CD4-positive, alpha-beta T cell treated with Interferon gamma for 1 hour (primary cell): ENCODE results near the gene PHAF1.
A peak's percentile ranks its signal among the peaks of the same experiment; 100 is the strongest.

Experiments used
- DNase-seq: peaks from one replicate; pipeline ENCODE4 v3.0.0-alpha.2; 2020

Gene PHAF1

GRCh38 chr16:67109407-67110135, at the start of gene PHAF1:
TSS of gene PHAF1 (plus strand) at chr16:67109941. CDS start at chr16:67110176, 235 bp downstream.
- peak; percentile 91 for DNase-seq

DNA sequence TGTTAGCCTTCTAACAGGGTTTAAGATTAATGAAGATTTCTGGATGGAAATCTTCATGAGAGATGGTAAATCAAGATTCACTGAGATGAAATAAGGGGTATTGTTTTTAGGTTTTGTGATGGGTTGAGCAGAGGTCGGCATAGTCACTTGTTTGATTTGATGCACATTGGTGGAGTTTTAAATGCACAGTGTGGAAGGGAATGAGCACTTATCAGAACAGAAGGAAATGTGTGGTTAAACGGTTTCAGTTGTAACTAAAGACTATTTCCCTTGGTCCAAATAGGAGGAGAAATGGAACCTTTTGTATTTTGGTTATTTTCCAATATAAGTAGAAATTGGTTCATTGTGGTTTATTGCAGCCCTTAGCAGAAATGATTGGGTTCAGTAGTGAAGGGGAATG, 46.7 kb upstream of the PHAF1 start:
- no peak for DNase-seq

DNA sequence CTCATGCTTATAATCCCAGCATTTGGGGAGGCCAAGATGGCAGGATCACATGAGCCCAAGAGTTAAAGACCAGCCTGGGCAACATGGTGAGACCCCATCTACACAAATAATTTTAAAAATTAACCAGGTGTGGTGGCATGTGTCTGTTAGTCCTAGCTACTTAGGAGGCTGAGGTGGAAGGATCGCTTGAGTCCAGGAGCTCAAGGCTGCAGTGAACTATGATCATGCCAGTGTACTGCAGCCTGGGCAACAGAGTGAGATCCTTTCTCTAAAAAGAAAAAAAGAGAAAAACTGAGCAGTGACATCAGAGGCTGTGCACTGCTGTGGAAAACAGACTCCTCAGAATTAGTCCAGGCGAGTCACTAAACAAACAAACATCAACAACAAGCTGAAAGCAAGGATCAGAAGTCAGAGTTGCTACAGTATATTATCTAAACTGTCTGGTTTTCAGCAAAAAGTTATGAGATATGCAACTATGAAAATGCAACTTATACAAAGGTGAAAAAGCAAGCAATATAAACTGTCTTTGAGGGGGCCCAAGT, 41.5 kb upstream of the PHAF1 start:
- no peak for DNase-seq

DNA sequence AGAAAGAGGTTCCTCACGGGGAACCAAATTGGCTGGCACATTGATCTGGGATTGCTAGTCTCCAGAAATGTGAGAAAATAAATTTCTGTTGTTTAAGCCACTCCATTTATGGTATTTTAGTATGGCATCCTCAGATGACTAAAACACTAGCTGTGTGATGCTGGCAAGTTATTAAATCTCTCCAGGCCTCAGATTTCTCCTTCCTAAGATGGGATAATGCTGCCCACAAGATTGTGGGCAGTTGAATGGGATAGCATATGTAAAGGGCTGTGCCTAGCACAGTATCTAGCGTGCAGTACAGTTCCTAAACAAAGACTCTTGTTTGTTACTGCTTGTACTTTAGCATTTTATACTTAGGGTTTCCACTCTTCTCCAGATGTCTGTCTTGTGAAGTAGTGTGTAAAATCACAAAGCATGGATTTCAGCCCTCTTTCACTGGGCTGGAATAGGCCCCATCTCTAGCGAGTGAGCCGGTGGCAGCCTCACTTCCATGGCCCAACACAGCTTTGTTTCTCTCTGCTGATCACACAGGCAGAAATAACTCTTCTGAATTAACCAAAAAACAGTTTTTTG, 38.2 kb upstream of the PHAF1 start:
- DNase-seq, result no peak

GRCh38 chr16:67075331-67075730, 34.4 kb upstream of the PHAF1 start:
- DNase-seq, result no peak

DNA sequence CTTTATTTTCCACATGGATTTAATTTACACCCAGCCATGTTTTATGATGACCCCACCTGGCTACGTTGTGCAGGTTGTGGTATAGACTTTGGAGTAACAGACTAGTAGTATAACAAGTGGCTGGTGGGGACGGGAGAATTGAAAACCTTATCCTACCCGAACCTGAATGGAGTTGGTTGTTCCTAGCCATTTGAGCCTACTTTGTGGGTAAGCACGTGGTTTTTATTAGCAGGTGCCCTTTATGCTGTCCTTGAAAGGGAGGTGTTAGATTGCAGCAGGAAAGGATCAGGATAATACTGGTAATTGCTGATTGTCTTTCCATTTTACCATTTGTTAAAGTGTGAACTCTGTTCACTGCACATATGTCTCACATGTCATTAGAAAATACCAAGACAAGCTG, 31.9 kb upstream of the PHAF1 start:
- no peak for DNase-seq

- DNase-seq, result no peak
These were observed 27.6 kb upstream of the PHAF1 start for GRCh38 chr16:67082100-67082499.

- no peak for DNase-seq
These were observed 26.9 kb upstream of the PHAF1 start for GRCh38 chr16:67082891-67083290.

- DNase-seq, result no peak
These were observed 25.3 kb upstream of the PHAF1 start for GRCh38 chr16:67084345-67085028.

DNA sequence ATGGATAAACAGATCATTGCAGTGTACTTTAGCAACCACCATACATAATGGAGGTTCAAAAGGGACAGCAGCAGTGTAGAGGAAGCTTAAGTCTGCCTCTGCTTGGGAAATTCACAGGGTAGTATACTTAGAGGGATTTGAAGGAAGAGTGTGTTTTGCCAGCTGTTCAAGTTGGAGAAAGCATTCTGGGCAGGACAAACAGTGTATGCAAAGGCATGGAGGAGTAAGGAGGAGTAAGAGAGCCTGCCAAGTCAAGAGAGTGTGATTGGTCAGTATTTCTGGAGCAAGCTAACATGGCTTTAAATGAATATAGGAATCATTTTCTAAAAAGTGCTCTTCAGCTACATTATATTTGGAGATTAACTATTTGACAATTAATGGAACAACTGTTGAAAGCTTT, 22.9 kb upstream of the PHAF1 start:
- no peak for DNase-seq

DNA sequence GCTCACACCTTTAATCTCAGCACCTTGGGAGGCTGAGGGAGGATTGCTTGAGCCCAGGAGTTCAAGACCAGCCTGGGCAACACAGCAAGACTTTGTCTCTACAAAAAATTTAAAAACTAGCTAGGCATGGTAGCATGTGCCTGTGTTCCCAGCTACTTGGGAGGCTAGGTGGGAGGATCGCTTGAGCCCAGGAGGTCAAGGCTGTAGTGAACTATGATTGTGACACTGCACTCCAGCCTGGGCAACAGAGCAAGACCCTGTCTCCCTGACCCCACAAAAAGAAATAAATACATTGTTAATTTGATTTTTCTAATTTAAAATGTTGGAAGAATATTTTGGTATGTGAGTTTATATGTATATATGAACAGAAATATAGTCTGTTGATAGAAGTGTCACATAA, 22.4 kb upstream of the PHAF1 start:
- DNase-seq, result no peak

DNA sequence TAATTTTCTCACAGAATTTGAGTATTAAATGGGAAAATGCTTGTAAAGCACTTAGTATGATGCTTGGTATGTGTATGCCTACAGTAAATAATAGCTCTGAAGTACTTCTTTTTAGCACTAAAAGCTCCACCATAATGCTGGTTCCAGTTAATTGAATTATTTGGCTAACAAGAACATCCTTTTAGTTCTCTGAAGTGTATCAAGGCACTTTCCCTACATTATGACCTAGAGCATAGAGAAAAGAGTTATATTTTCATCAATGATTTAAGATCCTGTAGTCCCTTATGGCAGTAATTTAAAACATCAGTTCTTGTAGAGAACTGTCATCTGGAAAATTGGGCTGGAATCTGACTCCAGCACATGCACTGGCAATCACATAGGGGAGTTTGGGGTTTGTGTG, 21.9 kb upstream of the PHAF1 start:
- no peak for DNase-seq

GRCh38 chr16:67088551-67088950, 21.2 kb upstream of the PHAF1 start:
- no peak for DNase-seq

DNA sequence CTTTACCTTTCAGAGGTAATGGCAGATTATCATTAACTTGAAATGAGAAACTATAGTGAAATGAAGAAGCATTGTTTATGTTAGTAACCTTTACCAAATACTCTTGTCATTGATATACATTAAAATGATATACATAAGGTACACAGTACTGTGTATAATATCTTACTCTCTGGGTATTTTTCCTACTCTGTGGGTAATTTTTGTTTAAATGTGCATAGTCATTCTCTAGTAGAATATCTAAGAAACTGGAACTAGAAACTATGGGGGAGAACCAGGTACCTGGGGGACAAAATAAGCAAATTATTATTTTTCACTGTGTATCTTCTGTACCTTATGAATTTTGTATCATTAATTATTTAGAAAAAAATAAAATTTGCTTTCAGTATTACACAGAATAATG, 20.6 kb upstream of the PHAF1 start:
- no peak for DNase-seq

- no peak for DNase-seq
These were observed 17.7 kb upstream of the PHAF1 start for GRCh38 chr16:67091906-67092566.

DNA sequence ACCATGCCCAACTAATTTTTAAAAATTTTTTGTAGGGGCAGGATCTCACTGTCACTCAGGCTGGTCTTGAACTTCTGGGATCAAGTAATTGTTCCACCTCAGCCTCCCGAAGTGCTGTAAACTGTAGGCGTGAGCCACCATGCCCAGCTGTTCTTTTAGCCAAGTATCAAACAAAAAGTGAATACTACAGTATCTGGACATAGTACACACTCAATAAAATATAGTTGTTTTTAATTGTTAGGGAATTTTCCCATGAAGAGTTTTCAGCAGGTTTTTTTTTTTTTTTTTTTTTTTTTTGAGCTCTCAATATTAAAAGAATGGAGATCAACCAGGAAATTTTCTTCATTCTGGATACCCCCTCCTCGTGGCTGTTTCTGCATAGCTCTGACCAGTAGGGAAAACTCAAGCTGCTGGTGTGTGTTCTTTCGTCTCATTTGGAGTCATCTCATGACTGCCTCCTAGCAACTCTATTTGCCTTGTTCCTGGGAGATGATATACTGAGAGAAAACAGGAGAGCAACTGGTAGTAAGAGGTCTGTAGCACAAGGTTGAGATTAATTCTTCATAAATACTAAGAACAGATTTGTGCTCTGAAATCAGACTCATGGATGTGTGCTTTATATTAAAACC, 16.5 kb upstream of the PHAF1 start:
- no peak for DNase-seq

DNA sequence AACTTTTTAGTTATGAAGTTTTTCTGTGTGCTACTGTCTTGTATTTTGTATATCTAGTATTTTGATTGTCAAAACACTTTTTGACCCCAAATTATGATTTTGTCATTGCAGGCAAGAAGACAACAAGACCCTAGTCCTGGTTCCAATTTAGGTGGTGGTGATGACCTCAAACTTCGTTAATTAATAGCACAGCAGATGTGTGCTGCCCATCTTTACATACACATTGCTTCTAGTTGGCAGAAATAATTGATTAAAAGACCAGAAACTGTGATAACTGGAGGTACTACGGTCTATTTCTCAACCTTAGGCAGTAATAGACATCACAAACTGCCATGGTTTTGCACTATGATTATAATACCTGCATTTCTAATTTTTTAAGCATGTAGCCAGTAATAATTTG, 11.1 kb upstream of the PHAF1 start:
- DNase-seq, result no peak

GRCh38 chr16:67100569-67101310, 9.0 kb upstream of the PHAF1 start:
- no peak for DNase-seq

- DNase-seq, result no peak
These were observed 8.2 kb upstream of the PHAF1 start for GRCh38 chr16:67101311-67102082.

- no peak for DNase-seq
These were observed 5.7 kb upstream of the PHAF1 start for GRCh38 chr16:67104061-67104460.

GRCh38 chr16:67104845-67105244, 4.9 kb upstream of the PHAF1 start:
- no peak for DNase-seq

- no peak for DNase-seq
These were observed 4.5 kb upstream of the PHAF1 start for GRCh38 chr16:67105246-67105645.
